ENCODE data around the gene NOP53. TPM values are rescaled to one million over a fixed set of nuclear protein-coding genes. Genes with fewer than 3 reads are reported as not detected.

The NOP53 gene
- total RNA-seq, 4 donors from 2014 or later, result 350 to 500 (median 454) TPM

GRCh38 chr19:47703301-47703700 is 42.0 kb upstream of the NOP53 start:
- no peak for TF ChIP-seq POLR2A (IDR thresholded peaks at IDR 0.05; ENCODE audit: low read depth)
- no peak for TF ChIP-seq POLR2AphosphoS5 (IDR thresholded peaks at IDR 0.05)
- TF ChIP-seq CTCF (IDR thresholded peaks at IDR 0.05), result no peak
- TF ChIP-seq EP300 (IDR thresholded peaks at IDR 0.05), result no peak
- intact Hi-C loops (cut with DNase I), result no loop called here
- 83% methylated on average over 5 of the region's 5 CpGs for WGBS
- Histone ChIP-seq H3K27ac (replicated peaks in 1 of 4) (peak overlapping the region; percentile 60 to 80 (median 76)), H3K27me3 (no peaks in the 10 kb centered on the region), H3K36me3 (peaks cover 37 to 57% (median 55%) of the 10 kb centered on the region in 4 donors), H3K4me3 (no peak overlapping the region), H3K9me3 (no peaks in the 10 kb centered on the region), H3K4me1 (peaks cover 0 to 42% (median 14%) of the 10 kb centered on the region in 4 donors)
- DNase-seq (ENCODE audit: extremely low spot score), result no peak

GRCh38 chr19:47704024-47704423 is 41.3 kb upstream of the NOP53 start:
- Histone ChIP-seq H3K4me3 (no peak overlapping the region), H3K4me1 (peaks cover 0 to 42% (median 12%) of the 10 kb centered on the region in 4 donors), H3K36me3 (peaks cover 31 to 50% (median 48%) of the 10 kb centered on the region in 4 donors), H3K27ac (replicated peaks in 1 of 4) (peak overlapping the region; percentile 60 to 80 (median 76)), H3K27me3 (no peaks in the 10 kb centered on the region), H3K9me3 (no peaks in the 10 kb centered on the region)
- TF ChIP-seq POLR2AphosphoS5 (IDR thresholded peaks at IDR 0.05) (peak in 1 of 2 donors; percentile 72), CTCF (IDR thresholded peaks at IDR 0.05) (peak in 1 of 3 experiments; percentile 10), POLR2A (IDR thresholded peaks at IDR 0.05; ENCODE audit: low read depth) (no peak), EP300 (IDR thresholded peaks at IDR 0.05) (peak; percentile 45)
- WGBS, result 74% methylated on average over 11 of the region's 11 CpGs
- no peak for DNase-seq (ENCODE audit: extremely low spot score)
- intact Hi-C loops (cut with DNase I), result no loop called here

GRCh38 chr19:47704656-47705055 is 40.7 kb upstream of the NOP53 start:
- Histone ChIP-seq H3K27ac (replicated peaks in 1 of 4) (peak overlapping the region; percentile 60 to 80 (median 72)), H3K4me1 (peaks cover 0 to 37% (median 12%) of the 10 kb centered on the region in 4 donors), H3K4me3 (no peak overlapping the region), H3K9me3 (no peaks in the 10 kb centered on the region), H3K27me3 (no peaks in the 10 kb centered on the region), H3K36me3 (peaks cover 24 to 44% (median 42%) of the 10 kb centered on the region in 4 donors)
- TF ChIP-seq EP300 (IDR thresholded peaks at IDR 0.05), result no peak
- no peak for TF ChIP-seq POLR2A (IDR thresholded peaks at IDR 0.05; ENCODE audit: low read depth)
- TF ChIP-seq POLR2AphosphoS5 (IDR thresholded peaks at IDR 0.05), result no peak
- no peak for TF ChIP-seq CTCF (IDR thresholded peaks at IDR 0.05)
- 95% methylated on average over 3 of the region's 3 CpGs for WGBS
- intact Hi-C loops (cut with DNase I), result no loop called here
- DNase-seq (ENCODE audit: extremely low spot score), result no peak

- Histone ChIP-seq H3K9me3 (no peaks in the 10 kb centered on the region), H3K36me3 (peaks cover under 1 to 18% (median 16%) of the 10 kb centered on the region in 4 donors), H3K4me3 (no peak overlapping the region), H3K27me3 (no peaks in the 10 kb centered on the region), H3K4me1 (peaks cover 0 to 37% (median 12%) of the 10 kb centered on the region in 4 donors), H3K27ac (replicated peaks in 1 of 4) (no peak overlapping the region)
- no peak for DNase-seq (ENCODE audit: extremely low spot score)
- intact Hi-C loops (cut with DNase I), result no loop called here
- 44% methylated on average over 10 of the region's 22 CpGs for WGBS
- no peak for TF ChIP-seq EP300 (IDR thresholded peaks at IDR 0.05)
- no peak for TF ChIP-seq POLR2A (IDR thresholded peaks at IDR 0.05; ENCODE audit: low read depth)
- peak; percentile 84 to 93 (median 91) for TF ChIP-seq CTCF (IDR thresholded peaks at IDR 0.05)
- TF ChIP-seq POLR2AphosphoS5 (IDR thresholded peaks at IDR 0.05), result peak in 1 of 2 donors; percentile 48
Observed at GRCh38 chr19:47707135-47707925, 38.0 kb upstream of the NOP53 start.
